DMS 273 treated with DMSO at 0.1 percent for 48 hours (cell line): ENCODE data around the gene SLC19A2.

Source experiments
- DNase-seq: peaks from one replicate; lab custom pipeline; 2025; lab: John Stamatoyannopoulos, UW

The SLC19A2 gene

DNA sequence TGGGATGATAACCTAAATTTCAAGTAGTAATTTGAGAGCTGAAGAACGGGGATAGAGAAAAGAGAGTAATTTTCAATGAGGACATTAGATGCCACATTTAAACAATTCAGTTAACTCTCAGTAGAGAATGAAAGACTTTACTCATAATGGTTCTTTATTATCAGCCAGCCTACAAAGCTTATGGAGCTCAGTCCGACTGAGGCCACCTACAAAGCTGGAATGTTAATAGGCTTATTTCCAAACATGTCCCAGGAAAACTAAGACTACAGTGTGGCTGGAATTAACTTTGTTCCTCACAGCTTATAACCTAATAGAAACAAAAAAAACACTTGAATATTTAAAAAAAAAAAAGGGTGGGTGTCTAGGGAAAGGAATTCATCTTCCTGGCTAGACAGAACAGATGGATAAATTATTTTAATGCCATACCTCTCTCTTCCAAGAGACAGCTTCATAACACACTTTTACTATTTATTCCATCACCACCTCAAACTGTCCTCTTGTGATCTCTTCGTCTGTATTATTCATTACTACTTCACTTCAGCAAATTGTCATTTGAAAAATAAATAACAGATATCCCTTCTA, 9.8 kb downstream of the SLC19A2 start:
- no peak for DNase-seq

- no peak for DNase-seq
Observed at GRCh38 chr1:169474302-169474995, 11.3 kb downstream of the SLC19A2 start.

GRCh38 chr1:169473347-169473746, 12.4 kb downstream of the SLC19A2 start:
- no peak for DNase-seq

DNA sequence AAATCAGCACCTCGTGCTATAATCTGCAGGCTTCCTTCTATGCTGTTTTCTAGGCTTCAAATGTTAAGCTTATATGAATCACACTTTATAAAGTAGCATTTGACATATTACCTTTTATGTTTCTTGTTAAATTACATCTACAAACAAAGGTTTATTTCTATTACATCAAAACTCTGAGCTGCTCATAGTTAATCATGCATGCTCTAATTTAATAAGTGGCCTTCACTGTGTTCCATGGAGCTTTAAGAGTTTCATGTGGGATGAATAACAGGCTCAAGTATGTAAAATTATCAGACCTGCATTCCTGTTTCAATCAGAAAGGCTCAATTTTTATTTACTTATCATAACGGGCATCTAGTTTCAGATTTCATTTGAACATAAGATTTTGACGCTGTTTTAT, 13.0 kb downstream of the SLC19A2 start:
- no peak for DNase-seq

DNA sequence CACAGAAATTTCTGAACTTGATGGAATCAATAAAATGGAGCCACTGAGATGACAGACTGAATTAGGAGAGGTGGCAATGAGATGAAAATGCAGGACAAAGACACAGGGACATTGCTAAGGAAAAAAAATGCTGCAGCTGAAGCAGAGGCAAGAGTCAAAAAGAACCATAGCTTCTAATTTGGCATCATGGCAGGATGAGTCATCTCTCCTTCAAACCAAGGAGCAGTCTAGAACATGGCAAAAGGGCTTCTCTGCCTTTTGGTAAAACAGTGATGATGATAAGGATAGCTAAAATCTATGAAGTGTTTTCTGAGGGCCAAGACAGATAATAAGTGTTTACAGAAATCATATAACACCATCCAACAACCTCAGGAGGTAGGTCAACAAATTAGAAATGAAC, 16.8 kb downstream of the SLC19A2 start:
- DNase-seq = no peak

GRCh38 chr1:169466259-169467230, 19.2 kb downstream of the SLC19A2 start:
- no peak for DNase-seq

DNA sequence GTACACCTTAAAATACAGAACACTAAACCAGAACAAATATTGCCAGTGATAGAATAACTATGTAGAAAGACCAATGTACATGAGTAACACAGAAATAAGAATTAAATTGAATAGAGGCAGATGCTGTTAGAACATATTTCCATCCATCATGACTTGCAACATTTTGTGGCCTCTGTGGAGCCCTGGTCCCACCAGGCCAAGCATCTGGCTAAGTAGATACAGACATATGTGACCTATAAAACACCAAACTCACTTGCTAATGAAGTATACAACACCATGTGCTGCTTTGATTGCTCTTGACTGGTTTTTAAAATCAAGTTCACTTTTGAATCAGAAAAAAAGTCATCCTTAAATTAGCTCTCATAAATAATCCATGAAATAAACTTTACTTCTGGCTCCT, 20.5 kb downstream of the SLC19A2 start:
- no peak for DNase-seq

DNA sequence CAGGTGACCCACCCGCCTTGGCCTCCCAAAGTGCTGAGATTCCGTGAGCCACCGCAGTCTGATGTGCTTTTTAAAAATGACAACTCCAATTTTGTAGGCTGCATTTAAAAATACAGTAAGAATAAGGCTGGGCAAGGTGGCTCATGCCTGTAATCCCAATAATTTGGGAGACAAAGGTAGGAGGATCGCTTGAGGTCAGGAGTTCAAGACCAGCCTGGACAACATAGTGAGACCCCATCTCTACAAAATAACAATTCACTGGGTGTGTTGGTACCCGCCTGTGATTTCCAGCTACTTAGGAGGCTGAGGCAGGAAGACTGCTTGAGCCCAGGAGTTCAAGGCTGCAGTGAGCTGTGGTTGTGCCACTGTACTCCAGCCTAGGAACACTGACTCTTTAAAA, 23.4 kb downstream of the SLC19A2 start:
- no peak for DNase-seq

- DNase-seq = no peak
Observed at GRCh38 chr1:169461390-169462000, 24.2 kb downstream of the SLC19A2 start.

- DNase-seq = no peak
Observed at GRCh38 chr1:169460191-169460833, 25.4 kb downstream of the SLC19A2 start.

DNA sequence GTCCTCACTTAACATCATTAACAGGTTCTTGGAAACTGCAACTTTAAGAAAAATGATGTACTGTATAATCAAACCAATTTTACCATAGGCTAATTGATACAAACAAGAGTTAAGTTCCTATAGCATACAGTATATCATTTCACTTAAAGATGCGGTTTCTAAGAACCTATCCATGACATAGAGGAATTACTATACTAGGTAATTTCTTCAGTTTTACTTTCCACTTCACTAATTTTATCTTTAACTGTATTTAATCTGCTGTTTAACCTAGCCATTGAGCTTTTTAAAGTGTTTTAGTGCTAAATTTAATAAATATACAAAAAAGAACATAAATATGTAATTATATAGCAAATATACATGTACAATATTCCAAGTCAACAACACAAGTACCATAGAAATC, 28.3 kb downstream of the SLC19A2 start:
- no peak for DNase-seq

- DNase-seq = no peak
Observed at GRCh38 chr1:169456029-169456428, 29.7 kb downstream of the SLC19A2 start.

- no peak for DNase-seq
Observed at GRCh38 chr1:169452921-169453320, 32.8 kb downstream of the SLC19A2 start.

- no peak for DNase-seq
Observed at GRCh38 chr1:169451218-169451824, 34.4 kb downstream of the SLC19A2 start.

- DNase-seq = no peak
Observed at GRCh38 chr1:169443923-169444322, 41.8 kb downstream of the SLC19A2 start.

DNA sequence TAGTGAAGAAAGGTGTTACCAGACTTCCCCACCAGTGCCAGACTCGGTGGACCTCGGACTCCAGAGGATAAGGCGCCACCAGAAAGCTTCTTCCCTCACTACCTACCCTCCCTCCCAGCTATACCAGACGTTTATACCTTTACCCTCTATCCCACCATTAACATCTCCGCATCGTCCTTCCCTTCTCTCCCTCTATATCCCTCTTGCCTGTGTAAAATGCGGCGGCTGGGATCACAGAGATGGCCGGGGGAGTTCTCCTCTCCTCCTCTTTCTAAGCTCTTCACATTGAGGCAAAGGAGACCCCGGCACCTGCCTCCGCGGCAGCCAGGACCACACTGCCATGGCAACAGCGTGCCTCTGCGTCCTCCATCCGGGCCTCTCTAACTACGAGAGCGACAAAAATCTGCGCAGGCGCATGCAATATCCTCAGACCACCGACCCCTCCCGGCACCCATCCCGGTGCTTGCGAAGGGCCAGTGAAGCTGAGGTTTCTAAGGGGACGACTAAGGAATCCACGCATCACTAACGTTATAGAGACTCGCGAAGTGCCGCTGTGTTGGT, 58.6 kb downstream of the SLC19A2 start, which contains the start of gene CCDC181:
Gene CCDC181, minus strand, starts transcription at position 394 of the 561 bp plus-strand sequence. CDS start 2,547 bp downstream, outside the sequence.
- DNase-seq = peak; percentile 82

DNA sequence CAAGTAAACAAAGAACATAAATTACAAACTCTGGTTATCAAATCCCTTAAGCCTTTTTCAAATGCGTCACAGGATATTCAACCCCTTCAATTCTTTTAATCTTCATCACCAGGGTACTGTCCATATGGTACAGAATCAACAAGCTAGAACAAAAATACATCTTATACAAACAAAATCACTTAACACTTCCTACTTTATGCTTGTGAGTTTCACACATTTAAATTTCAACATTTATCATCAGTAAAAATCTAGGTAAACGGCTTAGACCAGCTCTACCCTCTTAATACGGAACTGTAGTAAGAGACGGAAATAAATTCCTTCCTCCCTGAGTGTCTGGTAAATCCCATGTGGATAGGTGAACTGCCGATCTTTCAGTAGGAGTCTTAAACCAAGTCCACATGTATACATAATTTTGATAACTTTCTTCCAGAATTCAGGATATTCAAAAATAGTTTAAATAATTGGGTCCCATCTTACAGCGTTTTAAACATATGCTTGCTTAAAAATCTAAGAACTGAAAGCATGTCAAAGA, 59.5 kb downstream of the SLC19A2 start:
- no peak for DNase-seq

- no peak for DNase-seq
Observed at GRCh38 chr1:169421309-169421708, 64.4 kb downstream of the SLC19A2 start.

GRCh38 chr1:169414952-169415351, 70.8 kb downstream of the SLC19A2 start:
- DNase-seq = no peak
